Kidney (tissue), 14 donors: ENCODE data around the gene STARD4. TPM values are rescaled to one million over a fixed set of nuclear protein-coding genes. Genes with fewer than 3 reads are reported as not detected.

Experiments used
- DNase-seq, 5 donors: peaks; one replicate each; pipeline ENCODE4 v3.0.0-alpha.2; 2013 to 2020
- FAIRE-seq: peaks from 2 replicates; lab custom pipeline; 2012; peaks lifted over from hg19 to GRCh38; lab: Jason Lieb, UNC
- H3K27ac ChIP-seq, 2 donors: one replicate each; pipeline ENCODE4 v1.7.0; 2013; ENCODE audit warnings: low read depth in 2 of 2, low read length in 2 of 2, inconsistent platforms in 1 of 2
- H3K27me3 ChIP-seq: one replicate; pipeline ENCODE4 v1.7.1; 2013; ENCODE audit warnings: low read length, inconsistent platforms; ENCODE audit not compliant: control insufficient read depth, insufficient read depth
- H3K36me3 ChIP-seq, 3 donors: one replicate each; pipeline versions ENCODE4 v1.7.0 to v1.7.1; 2013; ENCODE audit warnings: low read length in 3 of 3, control low read depth in 1 of 3, inconsistent platforms in 1 of 3; ENCODE audit not compliant: insufficient read depth in 3 of 3, control insufficient read depth in 2 of 3
- H3K4me1 ChIP-seq, 3 donors: one replicate each; pipeline versions ENCODE4 v1.7.0 to v1.7.1; 2013; ENCODE audit warnings: low read length in 3 of 3, inconsistent platforms in 1 of 3, low read depth in 1 of 3; ENCODE audit not compliant: control insufficient read depth in 2 of 3, insufficient read depth in 2 of 3
- H3K4me3 ChIP-seq, 3 donors: one replicate each; pipeline versions ENCODE4 v1.7.0 to v1.8.1; 2013; ENCODE audit warnings: low read length in 3 of 3, control low read depth in 1 of 3, inconsistent platforms in 1 of 3
- H3K9ac ChIP-seq, 3 donors: one replicate each; pipeline versions ENCODE4 v1.7.0 to v1.7.1; 2013; ENCODE audit warnings: low read length in 3 of 3, control low read depth in 1 of 3, inconsistent platforms in 1 of 3
- H3K9me3 ChIP-seq, 3 donors: one replicate each; pipeline versions ENCODE4 v1.7.0 to v1.7.1; 2013; ENCODE audit warnings: low read length in 3 of 3, control low read depth in 1 of 3, inconsistent platforms in 1 of 3; ENCODE audit not compliant: control insufficient read depth in 2 of 3, insufficient read depth in 1 of 3
- CTCF ChIP-seq: IDR thresholded peaks from 3 replicates; pipeline ENCODE4 v1.5.1; 2012; ENCODE audit warnings: mild to moderate bottlenecking, moderate library complexity, borderline replicate concordance; ENCODE audit not compliant: insufficient read depth; ENCODE audit errors: extremely low read depth
- intact Hi-C: fragments of 100-400 bp; cut with DNase I; formaldehyde crosslinking; loops from one replicate; pipeline ENCODE4 v1.11.1; 2022
- polyA plus RNA-seq: library from polyadenylated mRNA; stranded (reverse); fragments of 350-450 nt; fragmentation: Illumina TruSeq; extraction: RNeasy Lipid Tissue Mini Kit (QIAGEN cat#74804); gene quantifications from one replicate; pipeline ENCODE4 v1.2.3, GENCODE V29; 2014; ENCODE audit warnings: low read depth, low replicate concordance; ENCODE audit not compliant: insufficient read depth
- total RNA-seq: library from RNA; stranded (reverse); fragmentation: NEBNext Ultra II Directional; extraction: Animal tissue kit (Norgen Biotek cat#: 25700); gene quantifications from one replicate; pipeline ENCODE4 v1.2.1, GENCODE V29; 2021
- donor health status: control.
- donor health status: control.
- donor health status: control.
- donor health status: control.
- donor health status: control.
- donor health status: DM: yes; HTN: yes; CAD: no.
- donor health status: Normal renal cell carcinoma (clear cell type).

STARD4 gene
- total and polyA plus RNA-seq, 2 donors from 2014 or later: 10.4 to 12.6 TPM

- no peaks in the 10 kb centered on the region for H3K36me3 ChIP-seq
- H3K27me3 ChIP-seq: no peaks in the 10 kb centered on the region
- TF ChIP-seq CTCF: no peak
- FAIRE-seq (no peak), DNase-seq (peak in 2 of 5 donors; percentile 22 to 54)
- no peak overlapping the region for H3K27ac ChIP-seq
- intact Hi-C loops: no loop called here
- H3K4me1 ChIP-seq: no peaks in the 10 kb centered on the region
- H3K9me3 ChIP-seq: no peaks in the 10 kb centered on the region
- H3K4me3 ChIP-seq: no peak overlapping the region
- H3K9ac ChIP-seq: no peak overlapping the region
These were observed 7.2 kb downstream of the STARD4 start for GRCh38 chr5:111505096-111505495.

- Histone ChIP-seq H3K27me3 (no peaks in the 10 kb centered on the region), H3K27ac (no peak overlapping the region), H3K9me3 (no peaks in the 10 kb centered on the region), H3K36me3 (no peaks in the 10 kb centered on the region), H3K4me3 (no peak overlapping the region), H3K9ac (no peak overlapping the region), H3K4me1 (no peaks in the 10 kb centered on the region)
- DNase-seq (no peak), FAIRE-seq (no peak)
- intact Hi-C loops: no loop called here
- TF ChIP-seq CTCF: no peak
These were observed 9.4 kb downstream of the STARD4 start for GRCh38 chr5:111502956-111503355.

GRCh38 chr5:111498346-111498745, 14.0 kb downstream of the STARD4 start:
- no peaks in the 10 kb centered on the region for H3K36me3 ChIP-seq
- no peak overlapping the region for H3K4me3 ChIP-seq
- intact Hi-C loops: no loop called here
- H3K9ac ChIP-seq: no peak overlapping the region
- FAIRE-seq: no peak
- H3K4me1 ChIP-seq: no peaks in the 10 kb centered on the region
- DNase-seq: no peak
- H3K9me3 ChIP-seq: no peaks in the 10 kb centered on the region
- H3K27me3 ChIP-seq: no peaks in the 10 kb centered on the region
- H3K27ac ChIP-seq: no peak overlapping the region
- no peak for TF ChIP-seq CTCF

- Histone ChIP-seq H3K4me1 (no peaks in the 10 kb centered on the region), H3K27me3 (no peaks in the 10 kb centered on the region), H3K36me3 (no peaks in the 10 kb centered on the region), H3K27ac (no peak overlapping the region), H3K9me3 (no peaks in the 10 kb centered on the region), H3K4me3 (no peak overlapping the region), H3K9ac (no peak overlapping the region)
- intact Hi-C loops: no loop called here
- DNase-seq (no peak), FAIRE-seq (no peak)
- TF ChIP-seq CTCF: no peak
These were observed 17.2 kb downstream of the STARD4 start for GRCh38 chr5:111495159-111495558.
